Measurements from ENCODE around the gene SLC39A13. TPM values are rescaled to one million over a fixed set of nuclear protein-coding genes. Genes with fewer than 3 reads are reported as not detected.

SLC39A13 gene
- total RNA-seq, 1 experiment from 2014 or later = 32.5 TPM

DNA sequence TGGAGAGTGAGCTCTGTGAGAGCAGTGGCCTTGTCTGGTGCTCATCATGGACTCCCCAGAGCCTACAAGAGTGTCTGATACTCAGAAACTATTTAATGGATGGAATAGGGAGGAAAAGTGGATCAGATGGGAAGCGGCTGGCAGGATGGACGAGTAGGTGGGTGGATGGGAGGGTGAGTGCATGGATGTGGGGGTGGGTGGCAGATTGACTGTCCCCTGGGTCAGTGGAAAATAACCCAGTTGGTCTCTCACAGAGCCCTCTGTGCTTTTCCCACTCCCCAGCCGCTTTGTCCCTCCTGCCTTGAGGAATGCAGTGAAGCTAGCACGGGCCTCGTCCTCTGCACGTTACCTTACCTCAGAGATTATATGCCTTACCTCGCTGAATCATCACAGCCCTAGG is 36.0 kb upstream of the SLC39A13 start:
- ChIA-PET CTCF (interaction anchor here (0.6 kb wide), 1 partner anchor 82 kb away, joined by 4 read pairs; no protein-coding TSS in a partner anchor), POLR2A (ENCODE audit: unreplicated experiment) (no interaction called here)
- ATAC-seq = no peak
- Histone ChIP-seq H4K20me1 (ENCODE audit: low read length) (no peaks in the 10 kb centered on the region), H3K4me2 (ENCODE audit: low read length) (no peak overlapping the region), H3K27me3 (ENCODE audit: low read length) (no peaks in the 10 kb centered on the region), H2AFZ (ENCODE audit: low read length) (no peak overlapping the region), H3K36me3 (ENCODE audit: low read depth, low read length) (no peaks in the 10 kb centered on the region), H3K4me3 (ENCODE audit: low read length) (no peak overlapping the region), H3K9ac (ENCODE audit: low read length) (no peak overlapping the region), H3K4me1 (ENCODE audit: insufficient read depth, low read length) (peaks cover 9% of the 10 kb centered on the region; the same call in 1 of the 2 replicates), H3K9me2 (replicated peaks; ENCODE audit: low read length) (no peaks in the 10 kb centered on the region), H3K27ac (ENCODE audit: low read length) (no peak overlapping the region), H3K9me3 (ENCODE audit: low read length) (no peaks in the 10 kb centered on the region), H3K79me2 (ENCODE audit: low read length) (no peaks in the 10 kb centered on the region), H3F3A (ENCODE audit: low read length, unreplicated experiment) (no peaks in the 10 kb centered on the region)
- BruUV-seq (replicated peaks) = no TSS peak
- intact Hi-C loops (cut with micrococcal nuclease) = no loop called here
- no peak for DNase-seq
- no peak for TF ChIP-seq EZH2 (IDR thresholded peaks at IDR 0.05; ENCODE audit: low read length, unreplicated experiment)

DNA sequence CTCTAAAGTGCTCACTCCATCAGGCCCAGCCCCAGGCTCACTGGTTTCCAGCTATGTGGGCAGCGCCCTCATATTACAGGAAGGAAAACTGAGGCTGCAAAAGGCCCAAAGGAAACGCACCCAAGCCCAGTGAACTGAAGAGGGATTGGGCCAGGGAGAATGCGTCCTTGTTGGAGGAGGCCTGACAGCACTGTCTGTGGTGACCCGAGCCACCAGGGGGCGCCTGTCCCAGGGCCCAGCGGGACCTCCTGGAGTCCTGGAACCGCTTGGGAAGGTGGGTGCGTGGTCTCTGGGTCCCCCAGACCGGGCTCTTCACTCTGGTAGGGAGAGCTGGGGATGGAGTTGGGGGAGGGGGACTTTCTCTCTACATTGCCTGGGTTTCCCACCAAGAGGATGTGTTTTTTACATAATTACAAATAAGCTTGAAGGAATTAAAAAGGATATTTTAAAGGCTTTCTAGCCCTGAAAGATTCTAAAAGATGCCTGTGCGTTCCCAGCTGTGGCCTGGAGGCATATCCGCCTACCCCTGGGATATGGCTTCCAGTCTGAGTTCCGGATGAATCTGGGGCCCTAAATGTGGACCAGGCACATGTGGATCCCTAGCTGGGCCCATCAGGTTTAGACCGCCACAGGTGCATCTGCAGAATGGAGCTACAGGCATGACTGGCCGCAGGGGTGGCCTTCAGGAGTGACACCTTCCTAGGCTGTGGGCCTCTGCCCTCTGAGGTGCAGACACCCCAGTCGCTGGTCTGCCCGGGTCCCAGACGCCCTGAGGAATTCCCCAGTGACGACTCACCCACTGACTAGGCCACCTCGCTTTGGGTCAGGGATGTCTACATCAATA is 34.3 kb upstream of the SLC39A13 start:
- Histone ChIP-seq H3K9me3 (ENCODE audit: low read length) (no peaks in the 10 kb centered on the region), H3K27ac (ENCODE audit: low read length) (no peak overlapping the region), H3K36me3 (ENCODE audit: low read depth, low read length) (no peaks in the 10 kb centered on the region), H3K4me3 (ENCODE audit: low read length) (no peak overlapping the region), H3K4me1 (ENCODE audit: insufficient read depth, low read length) (peaks cover 9% of the 10 kb centered on the region; the same call in 1 of the 2 replicates), H3K79me2 (ENCODE audit: low read length) (no peaks in the 10 kb centered on the region), H3K4me2 (ENCODE audit: low read length) (no peak overlapping the region), H2AFZ (ENCODE audit: low read length) (peak overlapping the region; percentile 64), H3K27me3 (ENCODE audit: low read length) (no peaks in the 10 kb centered on the region), H4K20me1 (ENCODE audit: low read length) (no peaks in the 10 kb centered on the region), H3K9ac (ENCODE audit: low read length) (no peak overlapping the region), H3F3A (ENCODE audit: low read length, unreplicated experiment) (no peaks in the 10 kb centered on the region), H3K9me2 (replicated peaks; ENCODE audit: low read length) (no peaks in the 10 kb centered on the region)
- intact Hi-C loops (cut with micrococcal nuclease) = loop anchor here (1.0 kb wide), 2 partner anchors 34 to 80 kb away; partner anchors contain the start of gene SLC39A13
- CTCF ChIA-PET = interaction anchor here (0.6 to 1.0 kb wide), 2 partner anchors 33 to 36 kb away, joined by 3 to 5 read pairs; no protein-coding TSS in a partner anchor
- no TSS peak for BruUV-seq (replicated peaks)
- peak; percentile 95 for ATAC-seq
- POLR2A ChIA-PET (ENCODE audit: unreplicated experiment) = no interaction called here
- DNase-seq = peak; percentile 74
- TF ChIP-seq CTCF (conservative IDR thresholded peaks at IDR 0.05; ENCODE audit: low read depth, low read length) (peak; percentile 91), EZH2phosphoT487 (IDR thresholded peaks at IDR 0.05; ENCODE audit: borderline replicate concordance, low read length) (no peak), EZH2 (IDR thresholded peaks at IDR 0.05; ENCODE audit: low read length, unreplicated experiment) (no peak)

DNA sequence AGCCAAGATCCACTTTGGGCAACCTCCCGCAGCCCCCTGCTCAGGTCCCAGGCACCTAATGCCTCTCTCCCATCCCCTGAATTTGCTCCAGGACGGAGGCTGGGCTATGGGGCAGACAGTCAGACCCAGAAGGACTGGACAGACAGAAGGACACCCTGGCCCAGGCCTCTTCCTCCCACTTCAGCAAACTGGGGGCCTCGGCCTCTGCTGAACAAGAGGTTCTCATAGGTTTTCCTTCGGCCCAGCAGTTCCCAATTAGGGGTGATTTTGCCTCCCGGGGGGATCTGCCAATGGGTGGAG is 33.7 kb upstream of the SLC39A13 start:
- CTCF ChIA-PET = interaction anchor here (0.6 to 1.0 kb wide), 2 partner anchors 33 to 35 kb away, joined by 3 to 5 read pairs; no protein-coding TSS in a partner anchor
- no peaks in the 10 kb centered on the region for H4K20me1 ChIP-seq (ENCODE audit: low read length)
- BruUV-seq (replicated peaks) = no TSS peak
- POLR2A ChIA-PET (ENCODE audit: unreplicated experiment) = no interaction called here
- no peak overlapping the region for H3K4me2 ChIP-seq (ENCODE audit: low read length)
- H3K9ac ChIP-seq (ENCODE audit: low read length) = no peak overlapping the region
- TF ChIP-seq CTCF (conservative IDR thresholded peaks at IDR 0.05; ENCODE audit: low read depth, low read length) (no peak), EZH2phosphoT487 (IDR thresholded peaks at IDR 0.05; ENCODE audit: borderline replicate concordance, low read length) (no peak), EZH2 (IDR thresholded peaks at IDR 0.05; ENCODE audit: low read length, unreplicated experiment) (no peak)
- no peaks in the 10 kb centered on the region for H3K9me3 ChIP-seq (ENCODE audit: low read length)
- H3K27ac ChIP-seq (ENCODE audit: low read length) = no peak overlapping the region
- intact Hi-C loops (cut with micrococcal nuclease) = loop anchor here (1.0 kb wide), 2 partner anchors 34 to 80 kb away; partner anchors contain the start of gene SLC39A13
- no peaks in the 10 kb centered on the region for H3K79me2 ChIP-seq (ENCODE audit: low read length)
- ATAC-seq = no peak
- H3F3A ChIP-seq (ENCODE audit: low read length, unreplicated experiment) = no peaks in the 10 kb centered on the region
- no peaks in the 10 kb centered on the region for H3K9me2 ChIP-seq (replicated peaks; ENCODE audit: low read length)
- H3K4me3 ChIP-seq (ENCODE audit: low read length) = no peak overlapping the region
- H3K27me3 ChIP-seq (ENCODE audit: low read length) = no peaks in the 10 kb centered on the region
- H2AFZ ChIP-seq (ENCODE audit: low read length) = no peak overlapping the region
- H3K36me3 ChIP-seq (ENCODE audit: low read depth, low read length) = no peaks in the 10 kb centered on the region
- H3K4me1 ChIP-seq (ENCODE audit: insufficient read depth, low read length) = peaks cover 9% of the 10 kb centered on the region; the same call in 1 of the 2 replicates
- no peak for DNase-seq
